PC-3 (cell line): ENCODE results near the gene TSPAN16.

Experiments used
- EZH2 ChIP-seq: fragments of 300-600 bp; sonication (generic); IDR thresholded peaks from one replicate; pipeline ENCODE4 v1.6.1; 2017; ENCODE audit warnings: antibody characterized with exemption, mild to moderate bottlenecking, low read length; ENCODE audit not compliant: unreplicated experiment
- TF ChIP-seq, protein P1 (sequence below): fragments of 300-600 bp; sonication (generic); conservative IDR thresholded peaks from 2 replicates; pipeline ENCODE4 v1.5.1; 2017; ENCODE audit warnings: antibody characterized with exemption, low read depth, mild to moderate bottlenecking, low read length

GRCh38 chr19:11247934-11248333 lies 48.0 kb upstream of the TSPAN16 start:
- TF ChIP-seq, protein P1, sequence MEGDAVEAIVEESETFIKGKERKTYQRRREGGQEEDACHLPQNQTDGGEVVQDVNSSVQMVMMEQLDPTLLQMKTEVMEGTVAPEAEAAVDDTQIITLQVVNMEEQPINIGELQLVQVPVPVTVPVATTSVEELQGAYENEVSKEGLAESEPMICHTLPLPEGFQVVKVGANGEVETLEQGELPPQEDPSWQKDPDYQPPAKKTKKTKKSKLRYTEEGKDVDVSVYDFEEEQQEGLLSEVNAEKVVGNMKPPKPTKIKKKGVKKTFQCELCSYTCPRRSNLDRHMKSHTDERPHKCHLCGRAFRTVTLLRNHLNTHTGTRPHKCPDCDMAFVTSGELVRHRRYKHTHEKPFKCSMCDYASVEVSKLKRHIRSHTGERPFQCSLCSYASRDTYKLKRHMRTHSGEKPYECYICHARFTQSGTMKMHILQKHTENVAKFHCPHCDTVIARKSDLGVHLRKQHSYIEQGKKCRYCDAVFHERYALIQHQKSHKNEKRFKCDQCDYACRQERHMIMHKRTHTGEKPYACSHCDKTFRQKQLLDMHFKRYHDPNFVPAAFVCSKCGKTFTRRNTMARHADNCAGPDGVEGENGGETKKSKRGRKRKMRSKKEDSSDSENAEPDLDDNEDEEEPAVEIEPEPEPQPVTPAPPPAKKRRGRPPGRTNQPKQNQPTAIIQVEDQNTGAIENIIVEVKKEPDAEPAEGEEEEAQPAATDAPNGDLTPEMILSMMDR, result no peak
- TF ChIP-seq EZH2, result no peak
